Thoracic aorta (tissue), 2 donors: ENCODE measurements around the gene PITPNC1. TPM values are rescaled to one million over a fixed set of nuclear protein-coding genes. Genes with fewer than 3 reads are reported as not detected.

Experiments used
- ATAC-seq: fragments of 150-250 bp; one replicate; pipeline ENCODE4 v1.8.0; 2017; ENCODE audit warnings: low read depth; ENCODE audit not compliant: insufficient number of reproducible peaks, low FRiP score
- DNase-seq: peaks from one replicate; pipeline ENCODE4 v3.0.0-alpha.2; 2020; ENCODE audit warnings: low spot score
- H3K27ac ChIP-seq, 2 donors: fragments of 200-600 bp; sonication (generic); 1 replicate in 1 of 2; 2 replicates in 1 of 2; pipeline ENCODE4 v1.5.1; 2016; ENCODE audit warnings: mild to moderate bottlenecking in 2 of 2, moderate library complexity in 2 of 2
- H3K27me3 ChIP-seq: fragments of 200-600 bp; sonication (generic); replicated peaks from 2 replicates; pipeline ENCODE4 v1.6.0; 2016; ENCODE audit warnings: mild to moderate bottlenecking; ENCODE audit not compliant: insufficient read depth
- H3K36me3 ChIP-seq: fragments of 200-600 bp; sonication (generic); one replicate; pipeline ENCODE4 v1.5.1; 2016
- H3K4me1 ChIP-seq, 2 donors: fragments of 200-600 bp; sonication (generic); 1 replicate in 1 of 2; 2 replicates in 1 of 2; pipeline versions ENCODE4 v1.5.1 to v1.6.0; 2016; ENCODE audit warnings: low read depth in 2 of 2, mild to moderate bottlenecking in 1 of 2; ENCODE audit not compliant: control insufficient read depth in 1 of 2
- H3K4me3 ChIP-seq: fragments of 200-600 bp; sonication (generic); 2 replicates; pipeline ENCODE4 v1.5.1; 2016; ENCODE audit warnings: mild to moderate bottlenecking
- H3K9me3 ChIP-seq: fragments of 200-600 bp; sonication (generic); 2 replicates; pipeline ENCODE4 v1.5.1; 2016
- total RNA-seq, 2 donors: library from RNA; depleted of rRNA; stranded (reverse); fragments of >200 nt; gene quantifications; one replicate each; pipeline versions ENCODE4 v1.1.0 to v1.2.3, GENCODE V29; 2016
- TF ChIP-seq, protein P1 (sequence below): fragments of 200-600 bp; sonication (generic); IDR thresholded peaks from one replicate; pipeline ENCODE4 v1.5.1; 2019; ENCODE audit warnings: antibody characterized with exemption

PITPNC1 gene
- total RNA-seq, 2 donors from 2014 or later, result 8.4 to 28.8 TPM

GRCh38 chr17:67377488-67378453 is 690 bp downstream of the PITPNC1 start:
- Histone ChIP-seq H3K9me3 (no peaks in the 10 kb centered on the region), H3K36me3 (no peaks in the 10 kb centered on the region), H3K27me3 (no peaks in the 10 kb centered on the region), H3K27ac (peak overlapping the region; percentile 87 to 92), H3K4me1 (peaks cover 5 to 14% of the 10 kb centered on the region in 2 donors), H3K4me3 (peak overlapping the region; percentile 93)
- DNase-seq (no peak), ATAC-seq (no peak)
- TF ChIP-seq, protein P1, sequence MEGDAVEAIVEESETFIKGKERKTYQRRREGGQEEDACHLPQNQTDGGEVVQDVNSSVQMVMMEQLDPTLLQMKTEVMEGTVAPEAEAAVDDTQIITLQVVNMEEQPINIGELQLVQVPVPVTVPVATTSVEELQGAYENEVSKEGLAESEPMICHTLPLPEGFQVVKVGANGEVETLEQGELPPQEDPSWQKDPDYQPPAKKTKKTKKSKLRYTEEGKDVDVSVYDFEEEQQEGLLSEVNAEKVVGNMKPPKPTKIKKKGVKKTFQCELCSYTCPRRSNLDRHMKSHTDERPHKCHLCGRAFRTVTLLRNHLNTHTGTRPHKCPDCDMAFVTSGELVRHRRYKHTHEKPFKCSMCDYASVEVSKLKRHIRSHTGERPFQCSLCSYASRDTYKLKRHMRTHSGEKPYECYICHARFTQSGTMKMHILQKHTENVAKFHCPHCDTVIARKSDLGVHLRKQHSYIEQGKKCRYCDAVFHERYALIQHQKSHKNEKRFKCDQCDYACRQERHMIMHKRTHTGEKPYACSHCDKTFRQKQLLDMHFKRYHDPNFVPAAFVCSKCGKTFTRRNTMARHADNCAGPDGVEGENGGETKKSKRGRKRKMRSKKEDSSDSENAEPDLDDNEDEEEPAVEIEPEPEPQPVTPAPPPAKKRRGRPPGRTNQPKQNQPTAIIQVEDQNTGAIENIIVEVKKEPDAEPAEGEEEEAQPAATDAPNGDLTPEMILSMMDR, result no peak

DNA sequence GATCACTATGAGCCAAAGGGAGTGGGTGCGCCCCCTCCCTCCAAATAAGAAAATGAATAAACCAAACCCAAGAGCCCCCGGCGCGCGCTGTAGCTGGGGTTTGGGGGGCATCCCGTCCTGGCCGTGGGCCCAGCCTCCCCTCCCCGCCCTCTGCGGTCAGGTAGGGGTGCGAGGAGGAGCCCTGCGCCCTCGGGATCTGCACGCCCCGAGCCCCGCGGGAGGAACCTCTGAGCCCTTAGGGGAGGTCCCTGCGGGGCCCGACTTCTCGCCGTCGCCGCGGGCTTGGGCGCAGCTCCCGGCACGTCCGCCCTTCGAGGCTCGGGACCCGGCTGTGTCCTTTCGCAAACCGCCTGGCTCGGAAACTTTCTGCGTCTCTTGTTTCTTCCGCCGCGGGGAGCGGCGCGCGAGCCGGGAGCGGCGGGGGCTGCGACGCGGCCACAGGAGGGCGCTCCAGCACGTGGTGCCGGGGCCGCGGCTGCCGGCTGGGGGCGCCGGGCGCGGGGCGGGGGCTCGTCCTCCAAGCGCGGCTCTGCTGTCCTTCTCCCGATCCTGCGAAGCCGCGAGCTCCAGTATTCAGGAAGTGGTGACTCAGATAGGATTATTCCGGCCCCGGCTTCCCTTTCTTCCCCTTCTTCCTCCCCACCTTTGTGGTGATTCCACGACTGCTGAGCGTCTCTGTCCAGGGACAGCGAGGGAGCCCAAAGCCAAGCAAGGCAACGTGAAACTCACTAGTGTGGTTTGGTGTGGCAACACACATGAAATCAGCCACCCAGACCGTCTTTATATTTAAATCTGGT is 1.6 kb downstream of the PITPNC1 start:
- H3K27ac ChIP-seq, result peak overlapping the region; percentile 87 to 92
- no peaks in the 10 kb centered on the region for H3K27me3 ChIP-seq
- H3K9me3 ChIP-seq, result no peaks in the 10 kb centered on the region
- peaks cover 5 to 14% of the 10 kb centered on the region in 2 donors for H3K4me1 ChIP-seq
- TF ChIP-seq, protein P1, result peak; percentile 36
- H3K36me3 ChIP-seq, result no peaks in the 10 kb centered on the region
- ATAC-seq (peak; percentile 27), DNase-seq (no peak)
- H3K4me3 ChIP-seq, result peak overlapping the region; percentile 93

GRCh38 chr17:67379251-67379630 is 2.2 kb downstream of the PITPNC1 start:
- DNase-seq (no peak), ATAC-seq (no peak)
- no peaks in the 10 kb centered on the region for H3K27me3 ChIP-seq
- no peaks in the 10 kb centered on the region for H3K9me3 ChIP-seq
- H3K4me3 ChIP-seq, result peak overlapping the region; percentile 93
- TF ChIP-seq, protein P1, result no peak
- peaks cover 5 to 14% of the 10 kb centered on the region in 2 donors for H3K4me1 ChIP-seq
- peak overlapping the region; percentile 15 to 54 for H3K27ac ChIP-seq
- H3K36me3 ChIP-seq, result no peaks in the 10 kb centered on the region

- Histone ChIP-seq H3K4me1 (peaks cover 0 to 5% of the 10 kb centered on the region in 2 donors), H3K9me3 (no peaks in the 10 kb centered on the region), H3K27me3 (no peaks in the 10 kb centered on the region), H3K4me3 (no peak overlapping the region), H3K36me3 (no peaks in the 10 kb centered on the region), H3K27ac (no peak overlapping the region)
- ATAC-seq, result no peak
- TF ChIP-seq, protein P1, result no peak
- DNase-seq, result no peak
Measured at GRCh38 chr17:67381929-67382257, 4.8 kb downstream of the PITPNC1 start.
